ENCODE results near the gene CASKIN1. TPM values are rescaled to one million over a fixed set of nuclear protein-coding genes. Genes with fewer than 3 reads are reported as not detected.

The CASKIN1 gene
- total RNA-seq, 1 experiment from 2014 or later, result 7.9 TPM

- Histone ChIP-seq H2BK5ac (ENCODE audit: insufficient read length, low read length) (no peak overlapping the region), H4K91ac (ENCODE audit: insufficient read length, low read depth, low read length) (no peak overlapping the region), H3K23ac (ENCODE audit: insufficient read length, low read depth, low read length) (no peak overlapping the region), H3K4me2 (ENCODE audit: insufficient read depth, insufficient read length, low read length) (peak overlapping the region; percentile 42), H3K79me2 (ENCODE audit: insufficient read depth, low read length) (no peaks in the 10 kb centered on the region), H3K23me2 (ENCODE audit: insufficient read length, low read depth, low read length, poor library complexity, severe bottlenecking) (peaks cover 7% of the 10 kb centered on the region), H3T11ph (ENCODE audit: low read length) (no peak overlapping the region), H3K18ac (ENCODE audit: insufficient read length, low read depth, low read length) (no peak overlapping the region), H3K4ac (ENCODE audit: low read depth, low read length) (no peak overlapping the region), H2AFZ (ENCODE audit: low read length) (no peak overlapping the region), H2BK20ac (ENCODE audit: low read depth, low read length, poor library complexity, severe bottlenecking) (no peak overlapping the region), H4K8ac (replicated peaks; ENCODE audit: insufficient read length, low read depth, low read length) (no peak overlapping the region), H3K9me3 (ENCODE audit: control insufficient read depth, low read depth, low read length) (no peaks in the 10 kb centered on the region), H2BK120ac (ENCODE audit: low read depth, low read length, poor library complexity, severe bottlenecking) (no peak overlapping the region), H2AK5ac (ENCODE audit: insufficient read length, low read length) (no peak overlapping the region), H3K14ac (ENCODE audit: insufficient read depth, low read length) (no peak overlapping the region), H3K4me1 (ENCODE audit: insufficient read depth, low read length) (no peaks in the 10 kb centered on the region), H4K20me1 (ENCODE audit: control insufficient read depth, insufficient read depth, insufficient read length) (no peaks in the 10 kb centered on the region), H3K27ac (ENCODE audit: insufficient read length, low read depth, low read length) (no peak overlapping the region), H3K9ac (ENCODE audit: extremely low read depth, insufficient read length, low read length) (no peak overlapping the region), H4K5ac (ENCODE audit: insufficient read length, low read depth, low read length) (no peak overlapping the region), H2BK15ac (ENCODE audit: low read depth, low read length) (no peak overlapping the region), H3K56ac (ENCODE audit: insufficient read length, low read depth, low read length) (no peak overlapping the region), H3K27me3 (ENCODE audit: insufficient read depth, low read length) (peaks cover 8% of the 10 kb centered on the region; the same call in 1 of the 2 replicates), H2BK12ac (ENCODE audit: insufficient read length, low read depth, low read length) (no peak overlapping the region), H3K79me1 (ENCODE audit: insufficient read depth, low read depth, low read length, poor library complexity, severe bottlenecking) (no peaks in the 10 kb centered on the region)
- DNase-seq, result peak; percentile 86
- Mint-ChIP-seq H3K4me3 (peak overlapping the region; percentile 58 to 83), H3K9me3 (no peaks in the 10 kb centered on the region), H3K4me1 (peaks cover 4 to 6% of the 10 kb centered on the region in 2 experiments; a peak in 1 of 4 replicates), H3K27ac (peak overlapping the region in 1 of 3 experiments; percentile 91; a peak in 2 of 7 replicates), H3K36me3 (ENCODE audit: insufficient read depth in 1 of 3, low read depth in 3 of 3) (no peaks in the 10 kb centered on the region), H3K27me3 (ENCODE audit: low read depth) (peaks cover 31% of the 10 kb centered on the region)
- peak; percentile 79 for TF ChIP-seq CTCF (conservative IDR thresholded peaks at IDR 0.05)
- WGBS (ENCODE audit: extremely low coverage, insufficient read length, low lambda C conversion rate), result no CpG with 5 or more reads among the region's 10 CpGs
Measured at GRCh38 chr16:2194852-2195321, 1.5 kb downstream of the CASKIN1 start.

Data from H9 (cell line).